Mucosa of stomach (tissue), 1 donor: ENCODE results near the gene GRM6.

Source experiments
- H3K27me3 ChIP-seq: one replicate; pipeline ENCODE4 v1.7.0; 2013; ENCODE audit warnings: mild to moderate bottlenecking, low read length; ENCODE audit not compliant: control insufficient read depth, insufficient read depth
- H3K36me3 ChIP-seq: one replicate; pipeline ENCODE4 v1.7.0; 2013; ENCODE audit warnings: low read length; ENCODE audit not compliant: control insufficient read depth, insufficient read depth
- H3K4me1 ChIP-seq: one replicate; pipeline ENCODE4 v1.7.0; 2013; ENCODE audit warnings: mild to moderate bottlenecking, low read length; ENCODE audit not compliant: control insufficient read depth, insufficient read depth
- H3K4me3 ChIP-seq: one replicate; pipeline ENCODE4 v1.7.0; 2013; ENCODE audit warnings: low read length
- H3K9ac ChIP-seq: one replicate; pipeline ENCODE4 v1.7.0; 2013; ENCODE audit warnings: mild to moderate bottlenecking, low read length, moderate library complexity
- H3K9me3 ChIP-seq: one replicate; pipeline ENCODE4 v1.7.0; 2013; ENCODE audit warnings: mild to moderate bottlenecking, low read length, moderate library complexity; ENCODE audit not compliant: control insufficient read depth
- donor health status: Pancreatic carcinoma.

GRM6 gene

GRCh38 chr5:178965465-178966055 lies 29.6 kb downstream of the GRM6 start:
- Histone ChIP-seq H3K9me3 (peaks cover 53% of the 10 kb centered on the region), H3K4me3 (no peak overlapping the region), H3K36me3 (no peaks in the 10 kb centered on the region), H3K27me3 (no peaks in the 10 kb centered on the region), H3K9ac (no peak overlapping the region), H3K4me1 (no peaks in the 10 kb centered on the region)

DNA sequence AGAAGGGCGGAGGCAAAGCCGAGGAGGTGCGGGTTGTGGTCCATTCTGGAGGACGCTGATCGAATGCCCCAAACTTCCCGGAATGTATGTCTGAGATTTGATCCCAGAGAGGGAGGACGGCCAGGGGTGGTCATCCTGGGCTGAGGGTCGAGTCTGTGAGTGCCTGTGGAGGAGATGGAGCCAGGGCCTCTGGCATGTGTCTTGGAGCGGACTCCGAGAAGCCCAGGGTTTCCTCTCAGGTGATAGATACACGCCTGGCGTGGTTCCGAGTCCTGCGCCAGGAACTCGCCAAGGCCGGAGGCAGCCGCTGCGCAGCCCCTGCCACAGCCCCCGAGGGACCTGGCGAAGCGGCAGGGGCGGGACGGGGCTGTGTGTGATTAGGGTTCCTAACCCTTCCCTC lies 53.8 kb downstream of the GRM6 start:
- Histone ChIP-seq H3K9me3 (peaks cover 9% of the 10 kb centered on the region), H3K4me3 (peak overlapping the region; percentile 80), H3K4me1 (no peaks in the 10 kb centered on the region), H3K36me3 (no peaks in the 10 kb centered on the region), H3K9ac (peak overlapping the region; percentile 41), H3K27me3 (no peaks in the 10 kb centered on the region)

DNA sequence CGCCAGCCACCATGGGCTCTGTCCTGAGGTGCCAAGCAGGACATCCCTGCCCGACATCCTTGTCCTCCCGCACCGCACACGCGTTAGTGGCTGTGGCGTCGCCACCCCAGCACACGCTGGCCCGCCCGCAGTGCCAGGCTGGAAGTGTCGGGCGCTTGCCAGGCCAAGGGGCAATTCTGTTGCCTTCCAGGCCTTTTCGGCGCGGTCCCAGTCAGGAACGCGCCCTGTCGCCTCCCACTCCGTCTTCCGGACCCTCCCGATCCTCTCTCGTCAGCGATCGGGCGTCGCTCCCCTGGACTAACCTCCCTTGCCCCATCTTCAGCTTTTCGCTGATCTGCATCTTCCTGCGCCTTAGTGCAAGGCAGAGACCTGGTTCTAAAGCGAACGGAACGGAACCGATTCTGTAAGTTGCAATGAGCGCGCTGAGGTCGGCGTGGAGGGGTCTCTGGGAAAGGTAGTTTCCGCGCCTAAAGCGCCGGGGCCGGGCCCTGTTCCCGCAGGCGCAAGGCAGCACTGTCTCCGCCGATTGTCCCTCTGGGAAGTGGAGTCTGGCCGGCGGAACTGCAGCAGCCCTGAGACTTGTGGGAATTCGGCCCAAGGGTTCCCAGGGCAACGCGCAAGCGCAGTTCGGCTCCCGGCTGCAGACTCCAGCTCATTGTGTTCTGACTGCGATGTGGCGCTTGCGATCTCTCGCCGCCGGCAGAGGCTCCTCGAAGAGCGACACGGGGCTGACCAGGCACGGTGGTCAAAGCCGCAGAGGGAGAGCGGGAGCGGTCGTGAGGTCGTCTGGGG lies 54.4 kb downstream of the GRM6 start, which contains the start of gene ZNF454:
Gene ZNF454 (plus strand): TSS at position 630 of the 792 bp plus-strand sequence. CDS start 1,594 bp downstream, outside the sequence.
- H3K27me3 ChIP-seq = no peaks in the 10 kb centered on the region
- peaks cover 11% of the 10 kb centered on the region for H3K9me3 ChIP-seq
- H3K36me3 ChIP-seq = no peaks in the 10 kb centered on the region
- peak within 1 kb of the TSS; percentile 80 for H3K4me3 ChIP-seq
- peak within 1 kb of the TSS; percentile 54 for H3K9ac ChIP-seq
- H3K4me1 ChIP-seq = no peaks in the 10 kb centered on the region

DNA sequence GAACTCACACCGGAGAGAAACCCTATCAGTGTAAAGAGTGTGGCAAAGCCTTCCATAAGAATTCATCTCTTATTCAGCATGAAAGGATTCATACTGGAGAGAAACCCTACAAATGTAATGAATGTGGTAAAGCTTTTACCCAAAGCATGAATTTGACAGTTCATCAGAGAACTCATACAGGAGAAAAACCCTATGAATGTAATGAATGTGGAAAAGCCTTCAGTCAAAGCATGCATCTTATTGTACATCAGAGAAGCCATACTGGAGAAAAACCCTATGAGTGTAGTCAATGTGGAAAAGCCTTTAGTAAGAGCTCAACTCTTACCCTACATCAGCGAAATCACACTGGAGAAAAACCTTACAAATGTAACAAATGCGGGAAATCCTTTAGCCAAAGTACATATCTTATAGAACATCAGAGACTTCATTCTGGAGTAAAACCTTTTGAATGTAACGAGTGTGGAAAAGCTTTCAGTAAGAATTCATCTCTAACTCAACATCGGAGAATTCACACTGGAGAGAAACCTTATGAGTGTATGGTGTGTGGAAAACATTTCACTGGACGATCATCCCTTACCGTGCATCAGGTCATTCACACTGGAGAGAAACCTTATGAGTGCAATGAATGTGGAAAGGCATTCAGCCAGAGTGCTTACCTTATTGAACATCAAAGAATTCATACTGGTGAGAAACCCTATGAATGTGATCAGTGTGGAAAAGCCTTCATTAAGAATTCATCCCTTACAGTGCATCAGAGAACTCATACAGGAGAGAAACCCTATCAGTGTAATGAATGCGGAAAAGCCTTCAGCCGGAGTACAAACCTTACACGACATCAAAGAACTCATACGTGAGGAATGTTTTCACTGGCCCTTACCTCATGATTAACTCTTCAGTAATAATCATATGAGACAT lies 63.0 kb downstream of the GRM6 start:
- H3K9me3 ChIP-seq = peaks cover 40% of the 10 kb centered on the region
- no peak overlapping the region for H3K9ac ChIP-seq
- H3K36me3 ChIP-seq = no peaks in the 10 kb centered on the region
- peak overlapping the region; percentile 17 for H3K4me3 ChIP-seq
- H3K27me3 ChIP-seq = no peaks in the 10 kb centered on the region
- no peaks in the 10 kb centered on the region for H3K4me1 ChIP-seq
